Kidney epithelial cell (primary cell): ENCODE measurements around the gene ZNF780B. TPM values are rescaled to one million over a fixed set of nuclear protein-coding genes. Genes with fewer than 3 reads are reported as not detected.

Experiments used
- DNase-seq: peaks from one replicate; pipeline ENCODE4 v3.0.0-alpha.2; 2010; ENCODE audit warnings: low read depth
- H3K27me3 ChIP-seq: 2 replicates; pipeline ENCODE4 v1.6.0; 2011; ENCODE audit warnings: low read length; ENCODE audit not compliant: control insufficient read depth, insufficient read depth
- H3K36me3 ChIP-seq: 2 replicates; pipeline ENCODE4 v1.5.1; 2011; ENCODE audit warnings: low read length; ENCODE audit not compliant: control insufficient read depth, insufficient read depth
- H3K4me3 ChIP-seq: 2 replicates; pipeline ENCODE4 v1.5.1; 2011; ENCODE audit warnings: low read depth, mild to moderate bottlenecking, control low read depth, low read length
- total RNA-seq: library from RNA; depleted of rRNA; stranded (reverse); fragments of >200 nt; gene quantifications from 2 replicates; pipeline ENCODE4 v1.2.3, GENCODE V29; 2015
- TF ChIP-seq, protein P1 (sequence below): IDR thresholded peaks from 2 replicates; pipeline ENCODE4 v1.5.1; 2011; ENCODE audit warnings: mild to moderate bottlenecking, moderate library complexity, low read length, control low read depth, inconsistent platforms; ENCODE audit not compliant: insufficient read depth, poor library complexity, severe bottlenecking

Gene ZNF780B
- total RNA-seq, 1 donor from 2014 or later = 12.4 TPM

DNA sequence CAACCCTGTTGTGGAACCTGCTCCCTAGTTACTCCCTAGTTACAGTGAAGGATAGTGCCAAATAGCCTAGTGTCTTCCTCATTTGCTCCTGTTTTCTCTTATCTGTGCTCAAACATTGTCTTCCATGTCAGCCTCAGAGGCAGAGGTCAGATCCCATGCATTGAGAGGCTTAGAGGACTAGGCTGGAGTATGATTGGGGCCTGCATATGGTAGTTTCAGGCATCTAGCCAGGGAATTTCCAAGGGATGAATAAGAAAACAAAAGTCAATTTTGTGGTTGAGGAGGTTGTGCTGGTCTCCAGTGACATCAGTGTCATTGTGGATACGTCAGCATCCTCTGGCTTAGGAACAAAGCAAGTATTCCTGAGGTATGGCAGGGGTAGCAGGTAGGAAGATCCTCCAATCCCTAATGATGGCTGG lies 49.7 kb downstream of the ZNF780B start:
- Histone ChIP-seq H3K27me3 (no peaks in the 10 kb centered on the region), H3K36me3 (peaks cover 1% of the 10 kb centered on the region), H3K4me3 (no peak overlapping the region)
- TF ChIP-seq, protein P1, sequence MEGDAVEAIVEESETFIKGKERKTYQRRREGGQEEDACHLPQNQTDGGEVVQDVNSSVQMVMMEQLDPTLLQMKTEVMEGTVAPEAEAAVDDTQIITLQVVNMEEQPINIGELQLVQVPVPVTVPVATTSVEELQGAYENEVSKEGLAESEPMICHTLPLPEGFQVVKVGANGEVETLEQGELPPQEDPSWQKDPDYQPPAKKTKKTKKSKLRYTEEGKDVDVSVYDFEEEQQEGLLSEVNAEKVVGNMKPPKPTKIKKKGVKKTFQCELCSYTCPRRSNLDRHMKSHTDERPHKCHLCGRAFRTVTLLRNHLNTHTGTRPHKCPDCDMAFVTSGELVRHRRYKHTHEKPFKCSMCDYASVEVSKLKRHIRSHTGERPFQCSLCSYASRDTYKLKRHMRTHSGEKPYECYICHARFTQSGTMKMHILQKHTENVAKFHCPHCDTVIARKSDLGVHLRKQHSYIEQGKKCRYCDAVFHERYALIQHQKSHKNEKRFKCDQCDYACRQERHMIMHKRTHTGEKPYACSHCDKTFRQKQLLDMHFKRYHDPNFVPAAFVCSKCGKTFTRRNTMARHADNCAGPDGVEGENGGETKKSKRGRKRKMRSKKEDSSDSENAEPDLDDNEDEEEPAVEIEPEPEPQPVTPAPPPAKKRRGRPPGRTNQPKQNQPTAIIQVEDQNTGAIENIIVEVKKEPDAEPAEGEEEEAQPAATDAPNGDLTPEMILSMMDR = no peak
- DNase-seq = peak; percentile 38

DNA sequence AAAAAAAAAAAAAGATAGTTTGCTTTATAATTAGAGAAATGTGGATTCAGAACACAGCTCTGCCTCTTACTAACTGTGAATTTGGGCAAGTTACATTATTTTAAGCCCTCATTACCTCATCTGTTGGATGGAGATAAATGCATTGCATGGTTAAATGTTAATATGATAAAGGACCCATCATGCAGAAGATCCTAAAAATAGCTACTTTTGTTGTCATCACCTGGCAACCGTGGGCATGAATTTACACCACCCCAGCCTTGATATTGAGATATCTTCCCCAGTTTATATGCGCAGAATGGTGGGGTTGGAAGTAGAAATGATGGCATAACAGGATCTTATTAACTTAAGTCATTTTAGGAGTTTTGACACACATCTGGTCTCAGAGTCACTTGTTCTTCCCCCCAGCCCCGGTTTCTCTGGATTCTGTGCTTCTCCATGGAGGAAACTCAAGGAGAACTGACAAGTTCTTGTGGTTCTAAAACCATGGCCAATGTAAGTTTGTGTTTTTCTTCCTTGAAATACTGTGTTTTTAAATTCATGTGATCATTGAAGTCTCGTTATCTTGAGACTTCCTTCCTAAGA lies 50.2 kb downstream of the ZNF780B start:
- TF ChIP-seq, protein P1 = no peak
- Histone ChIP-seq H3K36me3 (peaks cover 1% of the 10 kb centered on the region), H3K27me3 (no peaks in the 10 kb centered on the region), H3K4me3 (no peak overlapping the region)
- DNase-seq = no peak

DNA sequence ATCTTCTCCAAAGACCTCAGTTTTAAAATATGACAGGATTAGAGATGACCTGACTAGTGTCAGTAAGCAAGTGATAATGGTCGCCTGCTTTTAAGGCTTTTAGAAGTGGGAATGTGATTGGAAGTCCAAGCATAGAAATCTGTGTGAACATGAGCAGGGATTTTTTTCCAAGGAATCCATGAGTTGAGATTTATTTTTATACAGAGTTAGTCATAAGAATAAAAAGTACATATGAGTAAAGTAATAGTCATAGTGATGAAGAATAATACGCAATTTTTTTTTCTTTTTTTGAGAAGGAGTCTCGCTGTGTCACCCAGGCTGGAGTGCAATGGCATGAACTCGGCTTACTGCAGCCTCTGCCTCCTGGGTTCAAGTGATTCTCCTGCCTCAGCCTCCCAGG lies 57.5 kb downstream of the ZNF780B start:
- no peak for DNase-seq
- TF ChIP-seq, protein P1 = no peak
- H3K36me3 ChIP-seq = no peaks in the 10 kb centered on the region
- H3K4me3 ChIP-seq = no peak overlapping the region
- H3K27me3 ChIP-seq = no peaks in the 10 kb centered on the region

DNA sequence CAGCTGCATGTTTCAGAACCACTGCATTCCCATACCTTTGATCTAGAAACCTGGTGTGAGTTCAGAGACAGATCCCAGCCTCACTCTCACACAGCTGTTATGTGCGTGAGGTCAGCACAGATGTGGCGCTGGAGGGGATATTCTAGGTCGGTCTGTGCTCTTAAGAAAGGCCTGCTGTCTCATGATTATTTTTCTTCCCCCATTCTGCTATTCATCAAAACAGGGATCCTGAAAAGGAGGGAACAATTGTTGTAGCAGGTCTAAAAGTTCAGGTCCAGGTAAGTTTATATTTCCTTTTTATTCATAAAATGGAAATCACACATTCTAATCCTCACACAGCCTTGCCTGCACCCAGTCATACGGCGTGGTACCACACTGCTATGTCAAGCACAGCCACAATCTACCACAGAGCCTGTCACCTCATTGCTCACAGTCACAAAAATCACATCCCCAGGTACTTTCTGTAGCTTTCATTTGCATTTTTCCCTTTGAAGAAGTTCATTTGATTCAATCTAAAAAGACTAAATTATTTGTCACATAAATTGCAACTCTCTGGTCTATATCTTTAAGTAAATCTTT lies 58.3 kb downstream of the ZNF780B start:
- peak overlapping the region; percentile 61 for H3K4me3 ChIP-seq
- DNase-seq = no peak
- H3K36me3 ChIP-seq = no peaks in the 10 kb centered on the region
- no peaks in the 10 kb centered on the region for H3K27me3 ChIP-seq
- TF ChIP-seq, protein P1 = no peak

DNA sequence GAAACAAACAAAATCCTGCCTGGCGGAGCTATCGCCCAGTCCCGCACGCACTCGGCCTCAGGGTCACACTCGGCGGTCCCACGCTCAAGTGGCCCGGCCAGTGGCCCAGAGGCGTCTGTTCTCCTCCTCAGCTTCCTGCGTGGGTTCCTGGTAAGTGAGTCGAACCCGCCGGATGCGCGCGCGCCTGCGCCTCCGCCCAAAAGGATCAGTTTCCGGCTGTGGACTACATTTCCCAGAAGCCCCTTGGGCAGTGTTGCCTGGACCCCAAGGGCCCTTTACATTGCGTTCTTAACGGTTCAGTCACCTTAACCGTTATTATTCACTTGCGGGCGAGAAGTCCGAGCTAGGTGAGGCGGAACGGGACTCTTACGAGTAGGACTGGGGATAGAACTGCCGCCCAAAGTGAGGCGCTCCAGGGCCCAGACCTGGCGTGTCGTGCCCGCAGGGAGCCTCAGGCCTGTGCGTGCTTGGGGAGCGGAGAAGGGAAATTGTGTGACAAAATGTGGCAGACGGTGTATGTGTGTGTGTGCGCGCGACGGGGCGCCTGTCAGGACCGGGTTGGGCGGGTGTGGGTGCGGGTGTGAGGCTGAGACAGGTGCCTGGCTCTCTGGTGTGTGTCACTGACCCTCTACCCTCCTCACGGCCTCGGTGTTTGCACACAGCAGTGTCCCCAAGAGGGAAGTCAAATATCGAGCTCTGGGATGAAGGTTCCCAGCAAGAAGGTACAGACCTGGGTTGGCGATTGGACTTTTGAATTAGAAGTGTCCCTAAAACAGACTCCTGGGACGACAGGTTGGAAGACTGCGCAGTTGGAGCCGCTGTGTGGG lies 59.0 kb downstream of the ZNF780B start, which contains the start of gene ZNF546:
Gene ZNF546, plus strand, starts transcription at position 250 of the 827 bp plus-strand sequence. CDS start 1,267 bp downstream, outside the sequence.
- DNase-seq = peak; percentile 63
- TF ChIP-seq, protein P1 = no peak
- Histone ChIP-seq H3K27me3 (no peaks in the 10 kb centered on the region), H3K4me3 (peak within 1 kb of the TSS; percentile 61), H3K36me3 (no peaks in the 10 kb centered on the region)
